Ovary (tissue), 9 donors: ENCODE data around the gene PLXNA3. TPM values are rescaled to one million over a fixed set of nuclear protein-coding genes. Genes with fewer than 3 reads are reported as not detected.

Source experiments
- DNase-seq, 5 donors: peaks; one replicate each; pipeline ENCODE4 v3.0.0-alpha.2; 2019 to 2020
- H3K27ac ChIP-seq, 2 donors: fragments of 200-600 bp; one replicate each; pipeline versions ENCODE4 v1.5.1 to v1.8.0; 2019 to 2022
- H3K27me3 ChIP-seq: fragments of 200-600 bp; one replicate; pipeline ENCODE4 v1.8.0; 2022
- H3K36me3 ChIP-seq: fragments of 200-600 bp; sonication (generic); one replicate; pipeline ENCODE4 v1.5.1; 2019
- H3K4me1 ChIP-seq: one replicate; pipeline ENCODE4 v1.8.1; 2013; ENCODE audit warnings: mild to moderate bottlenecking, moderate library complexity; ENCODE audit not compliant: insufficient read depth
- H3K4me3 ChIP-seq: fragments of 200-600 bp; sonication (generic); one replicate; pipeline ENCODE4 v1.5.1; 2017
- H3K9me3 ChIP-seq, 2 donors: fragments of 200-600 bp in 1 of 2; sonication (generic) in 1 of 2; one replicate each; pipeline versions ENCODE4 v1.5.1 to v1.8.1; 2013 to 2019; ENCODE audit warnings: mild to moderate bottlenecking in 1 of 2, moderate library complexity in 1 of 2
- CTCF ChIP-seq, 3 donors: fragments of 450-650 bp in 2 of 3; fragments of 200-600 bp in 1 of 3; IDR thresholded peaks; one replicate each; pipeline versions ENCODE4 v1.5.1 to v1.8.0; 2016 to 2022; ENCODE audit warnings: antibody characterized with exemption in 3 of 3, mild to moderate bottlenecking in 1 of 3
- EP300 ChIP-seq: sonication (generic); formaldehyde crosslinking; IDR thresholded peaks from one replicate; pipeline ENCODE4 v1.6.1; 2017; ENCODE audit warnings: antibody characterized with exemption
- POLR2A ChIP-seq: fragments of 450-650 bp; IDR thresholded peaks from one replicate; pipeline ENCODE4 v1.6.1; 2017; ENCODE audit warnings: antibody characterized with exemption, mild to moderate bottlenecking, moderate library complexity
- WGBS, 3 donors: extraction: QIAGEN DNeasy Blood & Tissue Kit in 1 of 3; methylation state at CpG; one replicate each; pipeline versions ENCODE4 v1.1.5 to v1.1.7; 2013 to 2017; 5-methylcytosine and 5-hydroxymethylcytosine counted together
- intact Hi-C, 4 donors: fragments of 100-400 bp; cut with DNase I; formaldehyde crosslinking; loops; one replicate each; pipeline versions ENCODE4 v1.11.0 to v1.15.1; 2022 to 2023
- polyA plus RNA-seq, 2 donors: library from polyadenylated mRNA; stranded (reverse); fragments of 200-250 nt in 1 of 2; fragments of 350-450 nt in 1 of 2; fragmentation: Illumina TruSeq in 1 of 2; extraction: RNeasy Lipid Tissue Mini Kit (QIAGEN cat#74804) in 1 of 2; gene quantifications; one replicate each; pipeline ENCODE4 v1.2.3, GENCODE V29; 2013 to 2014
- total RNA-seq, 7 donors: library from RNA; depleted of rRNA in 2 of 7; stranded (reverse); fragments of >200 nt in 2 of 7; fragmentation: NEBNext Ultra II Directional in 3 of 7; extraction: Animal tissue kit (Norgen Biotek cat#: 25700) in 3 of 7; gene quantifications; one replicate each; pipeline versions ENCODE4 v1.1.0 to v1.2.4, GENCODE V29; 2016 to 2023
- donor health status: DM: no; HTN: no; CAD: no; lungs with moderate emphysema.
- donor health status: DM: no; HTN: no; CAD: no.
- donor health status: Bipolar disorder and iron deficiency.
- donor health status: DM: yes; HTN: yes; CAD: no.
- donor health status: DM: no; HTN: no; CAD: no.
- donor health status: DM: yes; HTN: yes; CAD: no.

The PLXNA3 gene
- total and polyA plus RNA-seq, 9 donors = 9.5 to 118 (median 43.2) TPM

- no peak overlapping the region for H3K27ac ChIP-seq
- no peak overlapping the region for H3K4me3 ChIP-seq
- no peak for DNase-seq
- no peaks in the 10 kb centered on the region for H3K36me3 ChIP-seq
- no peaks in the 10 kb centered on the region for H3K27me3 ChIP-seq
- H3K4me1 ChIP-seq = no peaks in the 10 kb centered on the region
- no peaks in the 10 kb centered on the region for H3K9me3 ChIP-seq
- intact Hi-C loops = no loop called here
- no peak for TF ChIP-seq EP300
- TF ChIP-seq POLR2A = no peak
- TF ChIP-seq CTCF (IDR thresholded peaks at IDR 0.05) = no peak
- WGBS, 3 donors = 76 to 81% (median 80%) methylated on average over 6 of the region's 6 CpGs
These were observed 27.6 kb upstream of the PLXNA3 start for GRCh38 chrX:154430479-154430878.

GRCh38 chrX:154430916-154431315 is 27.2 kb upstream of the PLXNA3 start:
- WGBS, 3 donors = 66 to 70% (median 69%) methylated on average over 7 of the region's 7 CpGs

GRCh38 chrX:154431341-154431740 is 26.7 kb upstream of the PLXNA3 start:
- Histone ChIP-seq H3K27ac (no peak overlapping the region), H3K27me3 (no peaks in the 10 kb centered on the region), H3K9me3 (no peaks in the 10 kb centered on the region), H3K4me3 (no peak overlapping the region), H3K36me3 (no peaks in the 10 kb centered on the region), H3K4me1 (no peaks in the 10 kb centered on the region)
- no peak for DNase-seq
- 72 to 74% (median 72%) methylated on average over 5 of the region's 5 CpGs for WGBS, 3 donors
- intact Hi-C loops = no loop called here
- no peak for TF ChIP-seq CTCF (IDR thresholded peaks at IDR 0.05)
- no peak for TF ChIP-seq POLR2A
- no peak for TF ChIP-seq EP300

More at GRCh38 chrX:154430916-154431315, 27.2 kb upstream of the PLXNA3 start:
- Histone ChIP-seq H3K36me3 (no peaks in the 10 kb centered on the region), H3K27me3 (no peaks in the 10 kb centered on the region), H3K27ac (no peak overlapping the region), H3K4me3 (no peak overlapping the region), H3K4me1 (no peaks in the 10 kb centered on the region), H3K9me3 (no peaks in the 10 kb centered on the region)
- no peak for TF ChIP-seq POLR2A
- TF ChIP-seq CTCF (IDR thresholded peaks at IDR 0.05) = no peak
- TF ChIP-seq EP300 = no peak
- intact Hi-C loops = no loop called here
- DNase-seq = no peak

- Histone ChIP-seq H3K4me1 (no peaks in the 10 kb centered on the region), H3K27ac (no peak overlapping the region), H3K4me3 (no peak overlapping the region), H3K36me3 (no peaks in the 10 kb centered on the region), H3K27me3 (no peaks in the 10 kb centered on the region), H3K9me3 (no peaks in the 10 kb centered on the region)
- intact Hi-C loops = no loop called here
- WGBS, 3 donors = 77 to 84% (median 82%) methylated on average over 8 of the region's 8 CpGs
- TF ChIP-seq CTCF (IDR thresholded peaks at IDR 0.05) (no peak), EP300 (no peak), POLR2A (no peak)
- no peak for DNase-seq
These were observed 25.9 kb upstream of the PLXNA3 start for GRCh38 chrX:154432210-154432609.
